ENCODE data around the gene TBC1D2.

TBC1D2 gene

DNA sequence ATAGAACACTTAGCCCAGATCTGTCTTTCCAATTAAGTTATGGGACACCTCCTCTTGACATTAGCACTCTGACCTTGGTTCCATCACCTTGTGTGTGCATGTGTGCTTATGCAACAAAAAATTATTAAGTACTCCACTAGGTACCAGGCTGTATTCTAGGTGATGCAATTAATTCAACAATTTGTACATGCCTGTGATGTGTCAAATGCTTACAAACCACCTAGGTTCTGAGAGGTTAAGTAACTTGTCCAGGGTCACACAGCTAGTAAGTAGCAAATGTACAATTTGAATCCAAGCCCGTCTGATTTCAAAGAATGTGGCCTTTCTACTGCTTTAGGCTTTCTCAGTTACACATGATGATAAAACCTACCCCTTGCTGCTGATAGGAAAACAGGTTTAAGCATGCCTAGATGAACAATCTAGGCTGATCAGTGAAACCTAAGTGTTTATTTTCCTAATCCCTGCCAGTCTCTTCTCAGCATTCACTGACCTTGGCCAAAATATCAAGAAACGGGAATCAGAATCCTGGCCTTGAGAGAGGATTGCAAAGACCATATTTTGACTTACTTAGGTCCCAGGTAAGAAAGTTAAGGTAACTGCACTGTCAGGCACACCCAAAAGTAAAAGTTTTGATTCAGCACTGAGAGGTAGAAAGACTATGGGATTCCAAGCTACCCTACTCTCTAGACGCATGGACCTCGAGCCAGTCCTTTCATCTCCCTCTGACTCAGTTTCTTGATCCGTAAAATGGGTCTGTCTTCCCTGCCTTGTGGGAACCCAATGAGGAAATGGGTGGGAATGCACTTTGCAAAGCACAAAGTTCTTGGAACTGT lies 1.0 kb downstream of the TBC1D2 start:
- H3K4me1 ChIP-seq (ENCODE audit: control insufficient read depth, insufficient read depth, low read length): peaks cover 37% of the 10 kb centered on the region
- H3K27me3 ChIP-seq (replicated peaks; ENCODE audit: control insufficient read depth, insufficient read depth, low read length): no peaks in the 10 kb centered on the region
- H3K4me3 ChIP-seq (ENCODE audit: low read length): peak overlapping the region; percentile 95
- H3K9ac ChIP-seq (ENCODE audit: low read length): peak overlapping the region; percentile 93
- no peak for DNase-seq (ENCODE audit: low read depth)
- no peaks in the 10 kb centered on the region for H3K9me3 ChIP-seq (ENCODE audit: control insufficient read depth, low read length)
- H3K36me3 ChIP-seq (ENCODE audit: control insufficient read depth, insufficient read depth, low read length, severe bottlenecking): no peaks in the 10 kb centered on the region

DNA sequence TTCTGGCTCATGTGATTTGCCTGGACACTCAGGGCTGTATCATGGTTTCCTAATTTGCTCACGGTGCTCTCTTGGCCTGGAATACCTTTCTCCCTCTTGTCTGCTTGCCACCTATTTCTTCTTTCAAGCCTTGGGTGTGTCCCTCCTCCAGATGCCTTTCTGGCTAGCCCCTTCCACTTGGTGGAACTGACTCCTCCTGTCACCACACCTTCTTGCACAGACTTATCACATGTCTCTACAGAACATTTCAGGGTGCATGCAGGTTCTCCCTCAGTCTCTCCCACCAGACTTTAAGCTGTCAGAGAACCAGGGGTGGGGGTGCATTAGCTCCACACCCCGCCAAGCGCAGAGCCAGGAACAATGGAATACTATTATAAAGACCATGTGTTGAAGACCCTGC lies 1.9 kb downstream of the TBC1D2 start:
- Histone ChIP-seq H3K36me3 (ENCODE audit: control insufficient read depth, insufficient read depth, low read length, severe bottlenecking) (no peaks in the 10 kb centered on the region), H3K9me3 (ENCODE audit: control insufficient read depth, low read length) (no peaks in the 10 kb centered on the region), H3K4me3 (ENCODE audit: low read length) (peak overlapping the region; percentile 95), H3K9ac (ENCODE audit: low read length) (peak overlapping the region; percentile 12), H3K4me1 (ENCODE audit: control insufficient read depth, insufficient read depth, low read length) (peaks cover 45% of the 10 kb centered on the region), H3K27me3 (replicated peaks; ENCODE audit: control insufficient read depth, insufficient read depth, low read length) (no peaks in the 10 kb centered on the region)
- DNase-seq (ENCODE audit: low read depth): no peak

DNA sequence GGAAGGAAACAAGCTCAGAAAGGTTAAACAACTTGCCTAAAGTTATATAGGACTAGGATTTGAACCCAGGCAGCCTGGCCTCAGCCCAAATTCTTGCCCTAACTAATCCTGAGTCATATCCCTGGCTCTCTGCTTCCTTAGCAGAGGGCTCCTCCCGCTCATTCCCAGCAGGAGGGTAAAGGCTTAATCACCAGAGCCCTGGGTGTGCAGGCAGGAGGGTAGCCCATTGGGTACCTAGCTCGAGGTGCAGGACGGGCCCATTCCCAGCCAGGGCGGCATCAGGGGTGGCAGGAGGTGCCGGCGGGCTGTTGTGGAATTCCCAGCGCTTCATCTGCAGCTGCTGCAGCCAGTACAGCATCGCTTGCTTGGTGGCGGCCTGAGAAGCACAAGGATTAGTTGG lies 3.9 kb downstream of the TBC1D2 start:
- peaks cover 55% of the 10 kb centered on the region for H3K4me1 ChIP-seq (ENCODE audit: control insufficient read depth, insufficient read depth, low read length)
- no peaks in the 10 kb centered on the region for H3K9me3 ChIP-seq (ENCODE audit: control insufficient read depth, low read length)
- peak overlapping the region; percentile 7 for H3K9ac ChIP-seq (ENCODE audit: low read length)
- H3K36me3 ChIP-seq (ENCODE audit: control insufficient read depth, insufficient read depth, low read length, severe bottlenecking): no peaks in the 10 kb centered on the region
- H3K27me3 ChIP-seq (replicated peaks; ENCODE audit: control insufficient read depth, insufficient read depth, low read length): no peaks in the 10 kb centered on the region
- peak; percentile 35 for DNase-seq (ENCODE audit: low read depth)
- H3K4me3 ChIP-seq (ENCODE audit: low read length): no peak overlapping the region

DNA sequence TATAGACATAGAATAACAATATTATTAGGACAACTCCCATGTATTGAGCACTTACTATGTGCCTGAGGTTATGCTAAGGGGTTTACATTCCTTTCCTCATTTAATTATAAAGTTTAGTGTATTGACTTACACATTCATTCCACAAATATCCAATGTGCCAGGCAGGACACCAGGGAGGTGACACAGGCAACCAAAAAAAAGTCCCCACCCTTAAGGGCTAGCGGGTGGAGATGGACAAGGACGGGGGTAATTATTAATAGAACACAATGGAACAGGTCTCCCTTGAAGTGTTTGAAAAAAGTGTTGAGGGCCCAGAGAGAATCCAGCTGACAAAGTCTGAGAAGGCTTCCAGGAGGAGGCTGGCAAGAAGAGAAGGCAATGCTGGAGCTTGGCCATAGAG lies 5.7 kb downstream of the TBC1D2 start:
- peaks cover 52% of the 10 kb centered on the region for H3K4me1 ChIP-seq (ENCODE audit: control insufficient read depth, insufficient read depth, low read length)
- no peaks in the 10 kb centered on the region for H3K36me3 ChIP-seq (ENCODE audit: control insufficient read depth, insufficient read depth, low read length, severe bottlenecking)
- H3K27me3 ChIP-seq (replicated peaks; ENCODE audit: control insufficient read depth, insufficient read depth, low read length): no peaks in the 10 kb centered on the region
- peak overlapping the region; percentile 45 for H3K9ac ChIP-seq (ENCODE audit: low read length)
- H3K9me3 ChIP-seq (ENCODE audit: control insufficient read depth, low read length): no peaks in the 10 kb centered on the region
- H3K4me3 ChIP-seq (ENCODE audit: low read length): no peak overlapping the region
- no peak for DNase-seq (ENCODE audit: low read depth)

DNA sequence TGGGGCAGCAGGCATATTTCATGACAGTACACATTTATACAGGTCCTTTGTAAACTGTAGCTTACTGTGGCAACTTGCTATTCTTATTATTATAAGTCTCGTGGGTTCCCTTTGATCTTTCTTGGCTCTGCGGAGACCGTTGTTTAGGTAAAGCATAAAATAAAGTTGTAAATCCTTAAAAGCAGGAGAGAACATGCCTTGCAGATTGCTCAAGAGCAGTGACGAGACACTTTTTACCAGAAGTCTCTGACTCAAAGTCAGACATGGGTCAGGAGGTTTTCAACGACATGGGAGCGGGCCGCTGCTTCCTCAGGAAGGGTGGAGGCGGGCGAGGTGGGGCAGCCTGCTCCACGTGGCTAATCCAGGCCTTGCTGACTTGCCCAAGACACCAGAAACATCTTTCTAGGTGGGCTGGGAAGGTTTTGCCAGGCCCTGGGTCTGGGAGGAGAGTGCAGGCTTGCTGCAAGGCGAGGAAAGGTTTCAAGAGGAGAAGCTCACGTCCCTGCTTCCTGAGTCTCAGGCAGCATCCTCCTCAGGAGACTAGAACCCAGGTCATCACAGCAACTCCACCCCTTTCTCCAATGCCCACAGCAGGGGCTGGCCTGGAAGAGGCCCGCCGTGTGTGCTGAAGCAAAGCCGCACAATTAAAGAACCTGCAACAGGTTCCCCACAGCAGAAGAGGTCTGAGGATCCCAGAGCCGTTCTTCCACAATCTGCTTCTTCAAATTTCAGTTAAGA lies 6.5 kb downstream of the TBC1D2 start:
- H3K4me1 ChIP-seq (ENCODE audit: control insufficient read depth, insufficient read depth, low read length): peaks cover 44% of the 10 kb centered on the region
- DNase-seq (ENCODE audit: low read depth): peak; percentile 71
- no peaks in the 10 kb centered on the region for H3K27me3 ChIP-seq (replicated peaks; ENCODE audit: control insufficient read depth, insufficient read depth, low read length)
- peak overlapping the region; percentile 45 for H3K9ac ChIP-seq (ENCODE audit: low read length)
- H3K4me3 ChIP-seq (ENCODE audit: low read length): peak overlapping the region; percentile 1
- no peaks in the 10 kb centered on the region for H3K36me3 ChIP-seq (ENCODE audit: control insufficient read depth, insufficient read depth, low read length, severe bottlenecking)
- no peaks in the 10 kb centered on the region for H3K9me3 ChIP-seq (ENCODE audit: control insufficient read depth, low read length)

DNA sequence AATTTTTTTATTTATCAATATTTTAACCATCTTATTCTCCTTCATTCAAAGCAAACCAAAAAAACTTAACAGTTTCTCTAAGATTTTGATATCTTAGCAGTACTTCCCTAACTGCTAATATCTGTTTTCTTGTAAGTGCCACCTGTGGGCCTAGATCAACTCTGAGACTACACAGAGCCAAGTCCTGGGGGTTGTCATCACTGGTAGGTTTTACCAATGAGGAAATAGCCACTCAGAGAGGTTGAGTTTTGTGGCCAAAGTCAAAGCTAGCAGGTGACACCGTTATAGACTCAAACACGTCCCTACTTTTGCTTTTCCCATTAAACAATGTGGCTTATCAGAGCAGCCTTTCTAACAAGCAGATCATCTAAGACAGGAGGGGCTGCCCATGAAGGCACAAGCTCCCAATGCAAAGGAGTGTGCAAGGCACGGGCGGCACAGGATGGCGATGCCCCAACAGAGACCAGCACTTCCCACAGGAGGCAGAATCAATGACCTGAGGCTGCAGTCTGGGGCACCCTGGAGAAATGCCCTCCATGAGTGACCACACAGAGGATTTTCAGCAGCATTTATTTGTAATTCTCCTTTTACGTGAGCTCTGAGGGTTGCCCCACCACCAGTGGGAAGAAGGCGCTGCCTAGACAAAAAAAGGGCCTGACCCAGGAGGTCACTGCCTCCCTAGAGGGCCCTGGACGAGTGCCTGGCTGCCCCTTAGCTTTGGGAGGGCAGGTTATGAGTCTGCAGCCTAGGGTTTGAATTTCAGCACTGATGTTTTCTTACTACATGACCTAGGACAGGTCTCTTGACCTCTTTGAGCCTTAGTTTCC lies 7.4 kb downstream of the TBC1D2 start:
- H3K9me3 ChIP-seq (ENCODE audit: control insufficient read depth, low read length): no peaks in the 10 kb centered on the region
- H3K4me1 ChIP-seq (ENCODE audit: control insufficient read depth, insufficient read depth, low read length): peaks cover 38% of the 10 kb centered on the region
- no peaks in the 10 kb centered on the region for H3K36me3 ChIP-seq (ENCODE audit: control insufficient read depth, insufficient read depth, low read length, severe bottlenecking)
- DNase-seq (ENCODE audit: low read depth): no peak
- no peaks in the 10 kb centered on the region for H3K27me3 ChIP-seq (replicated peaks; ENCODE audit: control insufficient read depth, insufficient read depth, low read length)
- H3K9ac ChIP-seq (ENCODE audit: low read length): peak overlapping the region; percentile 45
- H3K4me3 ChIP-seq (ENCODE audit: low read length): peak overlapping the region; percentile 1

DNA sequence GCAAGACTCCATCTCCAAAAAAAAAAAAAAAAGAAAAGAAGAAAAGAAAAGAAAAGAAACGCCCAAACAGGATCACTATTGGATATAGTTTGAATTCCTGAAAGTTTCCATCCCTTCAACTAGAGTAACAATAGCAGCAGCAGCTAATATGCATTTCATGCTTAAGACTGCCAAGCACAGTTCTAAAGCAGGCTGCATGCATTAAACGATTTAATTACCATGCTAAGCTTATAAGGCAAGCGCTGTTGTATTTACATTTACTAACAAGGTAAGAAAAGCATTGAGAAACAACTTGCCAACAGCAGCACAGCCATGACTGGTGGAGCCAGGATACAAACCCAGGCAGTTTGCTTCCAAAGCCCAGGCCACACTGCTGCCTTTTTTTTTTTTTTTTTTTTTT lies 13.0 kb downstream of the TBC1D2 start:
- Histone ChIP-seq H3K9ac (ENCODE audit: low read length) (no peak overlapping the region), H3K36me3 (ENCODE audit: control insufficient read depth, insufficient read depth, low read length, severe bottlenecking) (peaks cover 11% of the 10 kb centered on the region), H3K9me3 (ENCODE audit: control insufficient read depth, low read length) (no peaks in the 10 kb centered on the region), H3K4me3 (ENCODE audit: low read length) (no peak overlapping the region), H3K4me1 (ENCODE audit: control insufficient read depth, insufficient read depth, low read length) (no peaks in the 10 kb centered on the region), H3K27me3 (replicated peaks; ENCODE audit: control insufficient read depth, insufficient read depth, low read length) (no peaks in the 10 kb centered on the region)
- no peak for DNase-seq (ENCODE audit: low read depth)

DNA sequence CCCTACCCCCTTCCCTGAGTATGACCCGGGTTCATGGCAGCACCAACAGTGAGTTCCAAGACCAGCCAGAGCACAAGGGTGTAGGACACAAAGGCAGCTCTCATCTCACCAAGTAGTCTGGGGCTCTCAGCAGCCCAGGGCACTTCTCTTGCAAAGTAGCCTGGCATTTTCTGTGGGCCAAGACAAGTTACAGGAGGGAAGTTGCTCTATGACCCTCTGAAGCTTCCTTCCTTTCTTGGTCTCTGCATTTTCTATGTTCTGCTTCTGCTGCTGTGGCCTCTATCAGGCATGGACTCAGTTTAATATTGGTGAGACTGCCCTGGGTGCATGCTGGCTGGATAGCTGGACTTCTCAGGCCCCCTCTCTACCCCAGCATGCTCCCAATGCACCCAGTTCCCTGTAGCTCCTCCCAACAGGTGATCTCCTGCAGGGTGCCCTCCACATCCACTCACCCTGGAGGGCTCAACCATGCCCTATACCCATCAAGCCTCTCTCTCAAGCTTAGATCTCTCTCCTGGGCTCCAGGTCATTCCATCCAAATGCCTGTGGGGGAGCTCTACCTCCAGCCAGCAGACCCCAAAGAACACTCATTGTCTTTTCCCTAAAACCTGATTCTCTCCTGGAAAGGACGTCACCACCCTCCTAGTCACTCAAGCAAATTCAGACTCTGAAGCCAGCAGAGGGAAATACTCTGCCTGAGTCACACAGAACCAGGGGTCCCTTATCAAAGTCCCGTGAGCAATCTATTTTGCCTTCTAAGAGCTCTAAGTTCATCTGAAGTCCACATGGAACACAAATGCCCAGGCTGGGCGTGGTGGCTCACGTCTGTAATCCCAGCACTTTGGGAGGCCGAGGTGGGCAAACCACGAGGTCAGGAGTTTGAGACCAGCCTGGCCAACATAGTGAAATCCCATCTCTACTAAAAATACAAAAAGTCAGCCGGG lies 13.8 kb downstream of the TBC1D2 start:
- peaks cover 11% of the 10 kb centered on the region for H3K36me3 ChIP-seq (ENCODE audit: control insufficient read depth, insufficient read depth, low read length, severe bottlenecking)
- H3K4me3 ChIP-seq (ENCODE audit: low read length): no peak overlapping the region
- H3K4me1 ChIP-seq (ENCODE audit: control insufficient read depth, insufficient read depth, low read length): peaks cover 7% of the 10 kb centered on the region
- H3K9ac ChIP-seq (ENCODE audit: low read length): no peak overlapping the region
- DNase-seq (ENCODE audit: low read depth): no peak
- no peaks in the 10 kb centered on the region for H3K9me3 ChIP-seq (ENCODE audit: control insufficient read depth, low read length)
- H3K27me3 ChIP-seq (replicated peaks; ENCODE audit: control insufficient read depth, insufficient read depth, low read length): no peaks in the 10 kb centered on the region

DNA sequence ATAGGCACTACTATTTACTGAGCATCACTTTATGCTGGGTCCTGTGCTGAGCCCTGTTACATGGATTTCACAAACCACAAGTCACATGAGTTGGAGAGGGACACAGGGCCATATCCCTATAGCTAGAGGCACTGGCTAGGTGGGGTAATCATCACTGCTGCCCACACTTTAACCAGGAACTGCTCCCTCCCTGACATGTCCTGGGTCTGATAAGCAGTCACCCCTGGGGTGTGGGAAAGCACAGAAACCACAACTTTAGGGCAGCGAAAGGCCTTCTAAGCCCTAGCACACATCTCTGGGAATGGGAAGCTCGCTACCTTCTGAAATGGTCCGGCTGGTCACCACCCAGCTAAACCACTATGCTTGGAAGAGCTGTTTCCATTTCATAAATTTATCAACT lies 15.0 kb downstream of the TBC1D2 start:
- H3K4me3 ChIP-seq (ENCODE audit: low read length): no peak overlapping the region
- no peaks in the 10 kb centered on the region for H3K27me3 ChIP-seq (replicated peaks; ENCODE audit: control insufficient read depth, insufficient read depth, low read length)
- no peak for DNase-seq (ENCODE audit: low read depth)
- peaks cover 8% of the 10 kb centered on the region for H3K4me1 ChIP-seq (ENCODE audit: control insufficient read depth, insufficient read depth, low read length)
- peaks cover 11% of the 10 kb centered on the region for H3K36me3 ChIP-seq (ENCODE audit: control insufficient read depth, insufficient read depth, low read length, severe bottlenecking)
- no peaks in the 10 kb centered on the region for H3K9me3 ChIP-seq (ENCODE audit: control insufficient read depth, low read length)
- no peak overlapping the region for H3K9ac ChIP-seq (ENCODE audit: low read length)

DNA sequence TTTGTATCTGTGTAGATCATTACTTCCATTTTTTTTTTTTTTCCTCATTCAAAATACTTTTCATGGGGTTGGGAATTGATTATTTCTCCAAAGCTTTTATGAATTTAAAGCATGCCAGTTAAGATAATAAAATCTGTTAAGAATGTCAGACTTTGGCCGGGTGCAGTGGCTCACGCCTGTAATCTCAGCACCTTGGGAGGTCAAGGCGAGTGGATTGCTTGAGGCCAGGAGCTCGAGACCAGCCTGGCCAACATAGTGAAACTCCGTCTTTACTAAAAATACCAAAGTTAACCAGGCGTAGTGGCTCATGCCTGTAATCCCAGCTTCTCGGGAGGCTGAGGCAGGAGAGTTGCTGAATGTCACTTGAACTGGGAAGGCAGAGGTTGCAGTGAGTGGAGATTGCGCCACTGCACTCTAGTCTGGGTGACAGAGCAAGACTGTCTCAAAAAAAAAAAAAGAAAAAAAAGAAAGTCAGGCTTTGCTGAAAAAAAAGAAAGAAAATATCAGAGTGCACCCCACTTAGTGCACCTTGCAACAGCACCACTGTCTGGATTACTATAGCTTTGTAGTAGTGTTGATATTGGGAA lies 18.5 kb downstream of the TBC1D2 start:
- Histone ChIP-seq H3K9ac (ENCODE audit: low read length) (no peak overlapping the region), H3K9me3 (ENCODE audit: control insufficient read depth, low read length) (no peaks in the 10 kb centered on the region), H3K4me1 (ENCODE audit: control insufficient read depth, insufficient read depth, low read length) (peaks cover 24% of the 10 kb centered on the region), H3K4me3 (ENCODE audit: low read length) (no peak overlapping the region), H3K27me3 (replicated peaks; ENCODE audit: control insufficient read depth, insufficient read depth, low read length) (no peaks in the 10 kb centered on the region), H3K36me3 (ENCODE audit: control insufficient read depth, insufficient read depth, low read length, severe bottlenecking) (peaks cover 11% of the 10 kb centered on the region)
- no peak for DNase-seq (ENCODE audit: low read depth)
